Stimulated activated naive CD8-positive, alpha-beta T cell treated with anti-CD3 and anti-CD28 coated beads, Interleukin-15, Interleukin-2, amounts not matched to agents 100 ng/mL and 50 ng/mL, for 24 hours (primary cell): Measurements from ENCODE around the gene C1QTNF9.
A peak's percentile ranks its signal among the peaks of the same experiment; 100 is the strongest.
"Not testable (repeated sequence)": the region's sequence is repeated elsewhere in the genome, so short reads cannot be mapped to it uniquely, and the experiment has no call there.

Source experiments
- H3K27ac Mint-ChIP-seq: one replicate; pipeline ENCODE4 v1.8.0; 2021; ENCODE audit warnings: mild to moderate bottlenecking, mixed read lengths
- H3K27me3 Mint-ChIP-seq: one replicate; pipeline ENCODE4 v1.8.0; 2021; ENCODE audit warnings: mixed read lengths
- H3K36me3 Mint-ChIP-seq: one replicate; pipeline ENCODE4 v1.8.0; 2021; ENCODE audit warnings: low read depth, mixed read lengths
- H3K4me1 Mint-ChIP-seq: one replicate; pipeline ENCODE4 v1.8.0; 2021; ENCODE audit warnings: low read depth, mixed read lengths
- H3K4me3 Mint-ChIP-seq: one replicate; pipeline ENCODE4 v1.8.0; 2021; ENCODE audit warnings: mild to moderate bottlenecking, mixed read lengths
- H3K9me3 Mint-ChIP-seq: one replicate; pipeline ENCODE4 v1.8.0; 2021; ENCODE audit warnings: mixed read lengths

The C1QTNF9 gene

GRCh38 chr13:24293746-24294145 is 15.6 kb upstream of the C1QTNF9 start:
- no peaks in the 10 kb centered on the region for H3K4me1 Mint-ChIP-seq
- no peak overlapping the region for H3K4me3 Mint-ChIP-seq
- no peaks in the 10 kb centered on the region for H3K27me3 Mint-ChIP-seq
- no peaks in the 10 kb centered on the region for H3K9me3 Mint-ChIP-seq
- no peak overlapping the region for H3K27ac Mint-ChIP-seq
- H3K36me3 Mint-ChIP-seq: peaks cover 91% of the 10 kb centered on the region

GRCh38 chr13:24299488-24300114 is 9.8 kb upstream of the C1QTNF9 start:
- Mint-ChIP-seq H3K27me3 (no peaks in the 10 kb centered on the region), H3K27ac (peak overlapping the region; percentile 9), H3K9me3 (no peaks in the 10 kb centered on the region), H3K4me3 (no peak overlapping the region), H3K36me3 (peaks cover 81% of the 10 kb centered on the region), H3K4me1 (no peaks in the 10 kb centered on the region)

- peak overlapping the region; percentile 45 for H3K27ac Mint-ChIP-seq
- H3K4me3 Mint-ChIP-seq: no peak overlapping the region
- H3K27me3 Mint-ChIP-seq: no peaks in the 10 kb centered on the region
- H3K36me3 Mint-ChIP-seq: peaks cover 80% of the 10 kb centered on the region
- H3K9me3 Mint-ChIP-seq: no peaks in the 10 kb centered on the region
- no peaks in the 10 kb centered on the region for H3K4me1 Mint-ChIP-seq
These were observed 7.9 kb upstream of the C1QTNF9 start for GRCh38 chr13:24301434-24301833.

GRCh38 chr13:24301911-24302310 is 7.5 kb upstream of the C1QTNF9 start:
- Mint-ChIP-seq H3K27ac (no peak overlapping the region), H3K36me3 (peaks cover 75% of the 10 kb centered on the region), H3K9me3 (no peaks in the 10 kb centered on the region), H3K4me3 (no peak overlapping the region), H3K27me3 (no peaks in the 10 kb centered on the region), H3K4me1 (no peaks in the 10 kb centered on the region)

- Mint-ChIP-seq H3K9me3 (no peaks in the 10 kb centered on the region), H3K27me3 (no peaks in the 10 kb centered on the region), H3K4me3 (no peak overlapping the region), H3K4me1 (no peaks in the 10 kb centered on the region), H3K36me3 (peaks cover 52% of the 10 kb centered on the region), H3K27ac (peak overlapping the region; percentile 21)
These were observed 4.8 kb upstream of the C1QTNF9 start for GRCh38 chr13:24304620-24305019.

GRCh38 chr13:24306632-24307031 is 2.7 kb upstream of the C1QTNF9 start:
- Mint-ChIP-seq H3K36me3 (peaks cover 33% of the 10 kb centered on the region), H3K4me1 (no peaks in the 10 kb centered on the region), H3K4me3 (no peak overlapping the region), H3K27me3 (no peaks in the 10 kb centered on the region), H3K9me3 (no peaks in the 10 kb centered on the region), H3K27ac (no peak overlapping the region)

- H3K9me3 Mint-ChIP-seq: no peaks in the 10 kb centered on the region
- H3K36me3 Mint-ChIP-seq: peaks cover 26% of the 10 kb centered on the region
- no peaks in the 10 kb centered on the region for H3K4me1 Mint-ChIP-seq
- no peaks in the 10 kb centered on the region for H3K27me3 Mint-ChIP-seq
- H3K4me3 Mint-ChIP-seq: no peak overlapping the region
- H3K27ac Mint-ChIP-seq: no peak overlapping the region
These were observed 1.9 kb upstream of the C1QTNF9 start for GRCh38 chr13:24307211-24308067.

- Mint-ChIP-seq H3K27ac (no peak overlapping the region), H3K4me1 (no peaks in the 10 kb centered on the region), H3K9me3 (no peaks in the 10 kb centered on the region), H3K36me3 (peaks cover 22% of the 10 kb centered on the region), H3K27me3 (no peaks in the 10 kb centered on the region), H3K4me3 (no peak overlapping the region)
These were observed 1.3 kb upstream of the C1QTNF9 start for GRCh38 chr13:24308068-24308445.

- no peaks in the 10 kb centered on the region for H3K27me3 Mint-ChIP-seq
- H3K9me3 Mint-ChIP-seq: no peaks in the 10 kb centered on the region
- H3K4me1 Mint-ChIP-seq: no peaks in the 10 kb centered on the region
- no peak overlapping the region for H3K4me3 Mint-ChIP-seq
- peaks cover 17% of the 10 kb centered on the region for H3K36me3 Mint-ChIP-seq
- no peak overlapping the region for H3K27ac Mint-ChIP-seq
These were observed 826 bp upstream of the C1QTNF9 start for GRCh38 chr13:24308488-24309020.

GRCh38 chr13:24313439-24313838 is 4.1 kb downstream of the C1QTNF9 start:
- H3K4me1 Mint-ChIP-seq: no peaks in the 10 kb centered on the region
- H3K27ac Mint-ChIP-seq: no peak overlapping the region
- H3K36me3 Mint-ChIP-seq: no peaks in the 10 kb centered on the region
- no peak overlapping the region for H3K4me3 Mint-ChIP-seq
- H3K27me3 Mint-ChIP-seq: no peaks in the 10 kb centered on the region
- H3K9me3 Mint-ChIP-seq: no peaks in the 10 kb centered on the region

- not testable (repeated sequence) for H3K9me3 Mint-ChIP-seq, H3K27me3 Mint-ChIP-seq, H3K4me3 Mint-ChIP-seq, H3K36me3 Mint-ChIP-seq, H3K27ac Mint-ChIP-seq, H3K4me1 Mint-ChIP-seq
These were observed 8.5 kb downstream of the C1QTNF9 start for GRCh38 chr13:24317835-24318234.

- H3K4me3 Mint-ChIP-seq, H3K4me1 Mint-ChIP-seq, H3K27ac Mint-ChIP-seq, H3K9me3 Mint-ChIP-seq, H3K36me3 Mint-ChIP-seq, H3K27me3 Mint-ChIP-seq: not testable (repeated sequence)
These were observed 9.5 kb downstream of the C1QTNF9 start for GRCh38 chr13:24318878-24319277.

- not testable (repeated sequence) for H3K27me3 Mint-ChIP-seq, H3K27ac Mint-ChIP-seq, H3K36me3 Mint-ChIP-seq, H3K9me3 Mint-ChIP-seq, H3K4me3 Mint-ChIP-seq, H3K4me1 Mint-ChIP-seq
These were observed 10.3 kb downstream of the C1QTNF9 start for GRCh38 chr13:24319641-24320040.

GRCh38 chr13:24321416-24321815 is 12.0 kb downstream of the C1QTNF9 start:
- not testable (repeated sequence) for H3K9me3 Mint-ChIP-seq, H3K4me1 Mint-ChIP-seq, H3K4me3 Mint-ChIP-seq, H3K27ac Mint-ChIP-seq, H3K36me3 Mint-ChIP-seq
- H3K27me3 Mint-ChIP-seq: peaks cover 18% of the 10 kb centered on the region

- not testable (repeated sequence) for H3K4me3 Mint-ChIP-seq, H3K9me3 Mint-ChIP-seq, H3K36me3 Mint-ChIP-seq, H3K4me1 Mint-ChIP-seq, H3K27ac Mint-ChIP-seq
- peaks cover 22% of the 10 kb centered on the region for H3K27me3 Mint-ChIP-seq
These were observed 13.1 kb downstream of the C1QTNF9 start for GRCh38 chr13:24322470-24322869.
